ENCODE data around the gene PPFIBP2. TPM values are rescaled to one million over a fixed set of nuclear protein-coding genes. Genes with fewer than 3 reads are reported as not detected.

PPFIBP2 gene
- total and polyA plus RNA-seq, 4 donors = 14.1 to 35.6 (median 24.7) TPM

- intact Hi-C loops (cut with DNase I) = no loop called here
- Histone ChIP-seq H3K36me3 (ENCODE audit: control insufficient read depth in 1 of 2, insufficient read depth in 2 of 2, low read length in 1 of 2) (peaks cover 2 to 5% of the 10 kb centered on the region in 2 donors), H3K9me3 (ENCODE audit: control insufficient read depth, low read length) (no peaks in the 10 kb centered on the region), H3K27ac (ENCODE audit: low read depth in 1 of 2, low read length in 2 of 2) (no peak overlapping the region), H3K4me1 (ENCODE audit: control insufficient read depth in 1 of 2, insufficient read depth in 2 of 2, low read length in 2 of 2) (peaks cover 0 to 4% of the 10 kb centered on the region in 2 donors), H3K27me3 (ENCODE audit: control insufficient read depth in 1 of 2, insufficient read depth in 2 of 2, low read length in 1 of 2) (no peaks in the 10 kb centered on the region), H3K4me3 (ENCODE audit: low read length in 2 of 2) (no peak overlapping the region)
- 87 to 94% methylated on average over 1 of the region's 1 CpG for WGBS, 2 donors
- ATAC-seq (ENCODE audit: low FRiP score) = no peak
- no peak for DNase-seq
Measured at GRCh38 chr11:7492253-7492652, 21.5 kb upstream of the PPFIBP2 start.

GRCh38 chr11:7493670-7494069 lies 20.1 kb upstream of the PPFIBP2 start:
- Histone ChIP-seq H3K4me3 (ENCODE audit: low read length in 2 of 2) (no peak overlapping the region), H3K36me3 (ENCODE audit: control insufficient read depth in 1 of 2, insufficient read depth in 2 of 2, low read length in 1 of 2) (peaks cover 1 to 3% of the 10 kb centered on the region in 2 donors), H3K4me1 (ENCODE audit: control insufficient read depth in 1 of 2, insufficient read depth in 2 of 2, low read length in 2 of 2) (no peaks in the 10 kb centered on the region)

GRCh38 chr11:7494086-7494745 lies 19.6 kb upstream of the PPFIBP2 start:
- DNase-seq (no peak), ATAC-seq (ENCODE audit: low FRiP score) (no peak)
- H3K27ac ChIP-seq (ENCODE audit: low read depth in 1 of 2, low read length in 2 of 2) = no peak overlapping the region
- H3K36me3 ChIP-seq (ENCODE audit: control insufficient read depth in 1 of 2, insufficient read depth in 2 of 2, low read length in 1 of 2) = peaks cover 0 to 4% of the 10 kb centered on the region in 2 donors
- intact Hi-C loops (cut with DNase I) = no loop called here
- H3K4me3 ChIP-seq (ENCODE audit: low read length in 2 of 2) = no peak overlapping the region
- H3K27me3 ChIP-seq (ENCODE audit: control insufficient read depth in 1 of 2, insufficient read depth in 2 of 2, low read length in 1 of 2) = no peaks in the 10 kb centered on the region
- 93 to 96% methylated on average over 5 of the region's 5 CpGs for WGBS, 2 donors
- no peaks in the 10 kb centered on the region for H3K9me3 ChIP-seq (ENCODE audit: control insufficient read depth, low read length)
- H3K4me1 ChIP-seq (ENCODE audit: control insufficient read depth in 1 of 2, insufficient read depth in 2 of 2, low read length in 2 of 2) = no peaks in the 10 kb centered on the region

More at GRCh38 chr11:7493670-7494069, 20.1 kb upstream of the PPFIBP2 start:
- H3K9me3 ChIP-seq (ENCODE audit: control insufficient read depth, low read length) = no peaks in the 10 kb centered on the region
- WGBS, 2 donors = 83 to 94% methylated on average over 2 of the region's 2 CpGs
- no peak overlapping the region for H3K27ac ChIP-seq (ENCODE audit: low read depth in 1 of 2, low read length in 2 of 2)
- H3K27me3 ChIP-seq (ENCODE audit: control insufficient read depth in 1 of 2, insufficient read depth in 2 of 2, low read length in 1 of 2) = no peaks in the 10 kb centered on the region
- ATAC-seq (ENCODE audit: low FRiP score) = no peak
- intact Hi-C loops (cut with DNase I) = no loop called here
- no peak for DNase-seq

- Histone ChIP-seq H3K36me3 (ENCODE audit: control insufficient read depth in 1 of 2, insufficient read depth in 2 of 2, low read length in 1 of 2) (peaks cover 0 to 4% of the 10 kb centered on the region in 2 donors), H3K27ac (ENCODE audit: low read depth in 1 of 2, low read length in 2 of 2) (no peak overlapping the region), H3K4me1 (ENCODE audit: control insufficient read depth in 1 of 2, insufficient read depth in 2 of 2, low read length in 2 of 2) (no peaks in the 10 kb centered on the region), H3K9me3 (ENCODE audit: control insufficient read depth, low read length) (no peaks in the 10 kb centered on the region), H3K4me3 (ENCODE audit: low read length in 2 of 2) (no peak overlapping the region), H3K27me3 (ENCODE audit: control insufficient read depth in 1 of 2, insufficient read depth in 2 of 2, low read length in 1 of 2) (no peaks in the 10 kb centered on the region)
- DNase-seq (peak in 1 of 2 donors; percentile 66), ATAC-seq (ENCODE audit: low FRiP score) (peak; percentile 11)
- 85 to 96% methylated on average over 4 of the region's 4 CpGs for WGBS, 2 donors
- intact Hi-C loops (cut with DNase I) = no loop called here
Measured at GRCh38 chr11:7495882-7496551, 17.8 kb upstream of the PPFIBP2 start.

DNA sequence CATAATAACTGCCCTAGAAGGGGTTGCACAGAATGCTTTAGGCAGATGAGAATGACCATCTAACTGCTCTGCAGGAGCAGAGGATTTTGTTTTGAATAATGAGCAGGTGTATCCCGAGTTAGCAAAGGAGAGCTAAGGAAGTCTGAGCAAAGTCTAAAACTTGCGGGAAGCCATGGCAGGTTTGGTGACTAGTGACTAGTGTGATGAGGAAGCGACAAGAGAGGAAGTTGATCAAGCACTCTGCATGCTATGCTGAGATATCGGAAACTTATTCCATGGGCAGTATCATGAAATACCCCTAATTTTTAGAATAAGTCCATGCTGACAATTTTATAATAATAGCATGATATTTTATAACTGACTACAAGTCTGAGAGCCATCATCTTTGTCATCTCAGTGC lies 15.6 kb upstream of the PPFIBP2 start:
- H3K4me3 ChIP-seq (ENCODE audit: low read length in 2 of 2) = no peak overlapping the region
- WGBS, 2 donors = 90% methylated on average over 4 of the region's 4 CpGs
- DNase-seq (no peak), ATAC-seq (ENCODE audit: low FRiP score) (no peak)
- H3K9me3 ChIP-seq (ENCODE audit: control insufficient read depth, low read length) = no peaks in the 10 kb centered on the region
- intact Hi-C loops (cut with DNase I) = no loop called here
- peaks cover 3 to 4% of the 10 kb centered on the region in 2 donors for H3K36me3 ChIP-seq (ENCODE audit: control insufficient read depth in 1 of 2, insufficient read depth in 2 of 2, low read length in 1 of 2)
- no peaks in the 10 kb centered on the region for H3K4me1 ChIP-seq (ENCODE audit: control insufficient read depth in 1 of 2, insufficient read depth in 2 of 2, low read length in 2 of 2)
- no peak overlapping the region for H3K27ac ChIP-seq (ENCODE audit: low read depth in 1 of 2, low read length in 2 of 2)
- no peaks in the 10 kb centered on the region for H3K27me3 ChIP-seq (ENCODE audit: control insufficient read depth in 1 of 2, insufficient read depth in 2 of 2, low read length in 1 of 2)

GRCh38 chr11:7499081-7499480 lies 14.7 kb upstream of the PPFIBP2 start:
- peaks cover 3 to 4% of the 10 kb centered on the region in 2 donors for H3K36me3 ChIP-seq (ENCODE audit: control insufficient read depth in 1 of 2, insufficient read depth in 2 of 2, low read length in 1 of 2)
- no peaks in the 10 kb centered on the region for H3K27me3 ChIP-seq (ENCODE audit: control insufficient read depth in 1 of 2, insufficient read depth in 2 of 2, low read length in 1 of 2)
- ATAC-seq (ENCODE audit: low FRiP score) (no peak), DNase-seq (no peak)
- H3K4me1 ChIP-seq (ENCODE audit: control insufficient read depth in 1 of 2, insufficient read depth in 2 of 2, low read length in 2 of 2) = no peaks in the 10 kb centered on the region
- WGBS, 2 donors = 99 to 100% methylated on average over 1 of the region's 1 CpG
- intact Hi-C loops (cut with DNase I) = no loop called here
- no peaks in the 10 kb centered on the region for H3K9me3 ChIP-seq (ENCODE audit: control insufficient read depth, low read length)
- H3K27ac ChIP-seq (ENCODE audit: low read depth in 1 of 2, low read length in 2 of 2) = no peak overlapping the region
- no peak overlapping the region for H3K4me3 ChIP-seq (ENCODE audit: low read length in 2 of 2)

DNA sequence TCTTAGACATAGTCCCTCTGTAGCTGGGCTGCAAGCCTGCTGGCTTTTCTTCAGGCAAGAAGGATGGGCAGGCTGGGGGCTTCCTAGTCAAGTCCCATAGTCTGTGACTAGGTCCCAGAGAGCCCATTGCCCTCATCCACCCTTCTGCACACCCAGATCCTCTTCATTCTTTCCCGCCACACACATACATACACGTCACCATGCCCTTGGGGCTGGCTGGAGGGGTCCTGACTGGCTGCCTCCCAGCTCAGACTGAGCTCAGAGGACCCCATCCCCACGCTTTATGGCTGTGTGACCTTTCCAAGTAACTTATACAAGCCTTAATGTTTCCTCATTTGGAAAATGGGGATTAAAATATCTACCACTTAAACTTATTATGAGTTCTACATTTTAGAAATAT lies 13.5 kb upstream of the PPFIBP2 start:
- H3K4me3 ChIP-seq (ENCODE audit: low read length in 2 of 2) = no peak overlapping the region
- H3K36me3 ChIP-seq (ENCODE audit: control insufficient read depth in 1 of 2, insufficient read depth in 2 of 2, low read length in 1 of 2) = peaks cover 3 to 8% of the 10 kb centered on the region in 2 donors
- no peaks in the 10 kb centered on the region for H3K9me3 ChIP-seq (ENCODE audit: control insufficient read depth, low read length)
- no peak for DNase-seq
- no peak overlapping the region for H3K27ac ChIP-seq (ENCODE audit: low read depth in 1 of 2, low read length in 2 of 2)
- no peaks in the 10 kb centered on the region for H3K27me3 ChIP-seq (ENCODE audit: control insufficient read depth in 1 of 2, insufficient read depth in 2 of 2, low read length in 1 of 2)
- WGBS, 2 donors = 91 to 97% methylated on average over 3 of the region's 3 CpGs
- no peaks in the 10 kb centered on the region for H3K4me1 ChIP-seq (ENCODE audit: control insufficient read depth in 1 of 2, insufficient read depth in 2 of 2, low read length in 2 of 2)
- intact Hi-C loops (cut with DNase I) = no loop called here
- ATAC-seq (ENCODE audit: low FRiP score) = no peak

DNA sequence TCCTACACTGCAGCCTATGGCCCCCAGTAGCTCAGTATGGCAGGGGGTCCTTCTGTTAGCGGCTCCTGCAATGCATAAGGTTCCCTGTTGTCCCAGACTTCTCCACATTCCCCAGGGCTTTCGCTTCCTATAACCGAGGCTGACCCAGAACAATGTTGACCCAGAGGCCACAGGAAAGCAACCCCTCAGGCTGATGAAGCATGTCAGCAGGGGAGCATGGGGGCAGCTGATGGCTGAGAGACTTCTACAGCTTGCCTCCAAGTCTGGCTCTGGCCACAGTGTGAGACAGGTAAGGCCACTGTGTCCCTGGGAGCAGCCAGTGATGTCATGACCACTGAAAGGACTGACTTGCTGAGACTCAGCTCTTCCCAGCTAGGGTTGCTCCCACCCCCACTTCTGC lies 12.5 kb upstream of the PPFIBP2 start:
- H3K9me3 ChIP-seq (ENCODE audit: control insufficient read depth, low read length) = no peaks in the 10 kb centered on the region
- H3K4me3 ChIP-seq (ENCODE audit: low read length in 2 of 2) = no peak overlapping the region
- WGBS, 2 donors = 68 to 72% methylated on average over 3 of the region's 3 CpGs
- intact Hi-C loops (cut with DNase I) = no loop called here
- H3K36me3 ChIP-seq (ENCODE audit: control insufficient read depth in 1 of 2, insufficient read depth in 2 of 2, low read length in 1 of 2) = peaks cover 3 to 8% of the 10 kb centered on the region in 2 donors
- H3K27ac ChIP-seq (ENCODE audit: low read depth in 1 of 2, low read length in 2 of 2) = no peak overlapping the region
- H3K4me1 ChIP-seq (ENCODE audit: control insufficient read depth in 1 of 2, insufficient read depth in 2 of 2, low read length in 2 of 2) = no peaks in the 10 kb centered on the region
- DNase-seq = no peak
- no peak for ATAC-seq (ENCODE audit: low FRiP score)
- no peaks in the 10 kb centered on the region for H3K27me3 ChIP-seq (ENCODE audit: control insufficient read depth in 1 of 2, insufficient read depth in 2 of 2, low read length in 1 of 2)

DNA sequence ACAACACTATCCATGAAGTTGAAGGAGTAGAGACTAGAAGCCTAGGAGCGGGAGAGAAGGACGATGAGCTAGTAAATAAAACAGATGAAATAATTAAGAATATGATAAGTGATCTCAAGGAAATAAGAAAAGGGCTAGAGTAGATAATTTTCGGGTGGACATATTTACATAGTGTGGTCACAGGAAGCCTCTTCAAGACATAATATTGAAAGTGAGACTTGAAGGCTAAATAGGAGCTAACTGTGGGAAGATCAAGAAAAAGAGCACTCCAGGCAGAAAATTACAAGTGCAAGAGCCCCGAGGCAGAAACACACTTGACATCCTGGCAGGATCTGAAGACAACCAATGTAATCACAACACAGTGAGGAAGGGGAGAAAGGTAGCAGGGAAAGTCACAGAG lies 11.9 kb upstream of the PPFIBP2 start:
- intact Hi-C loops (cut with DNase I) = no loop called here
- WGBS, 2 donors = 78 to 84% methylated on average over 4 of the region's 4 CpGs
- Histone ChIP-seq H3K9me3 (ENCODE audit: control insufficient read depth, low read length) (no peaks in the 10 kb centered on the region), H3K27me3 (ENCODE audit: control insufficient read depth in 1 of 2, insufficient read depth in 2 of 2, low read length in 1 of 2) (no peaks in the 10 kb centered on the region), H3K4me3 (ENCODE audit: low read length in 2 of 2) (no peak overlapping the region), H3K36me3 (ENCODE audit: control insufficient read depth in 1 of 2, insufficient read depth in 2 of 2, low read length in 1 of 2) (peaks cover 3 to 10% of the 10 kb centered on the region in 2 donors), H3K4me1 (ENCODE audit: control insufficient read depth in 1 of 2, insufficient read depth in 2 of 2, low read length in 2 of 2) (no peaks in the 10 kb centered on the region), H3K27ac (ENCODE audit: low read depth in 1 of 2, low read length in 2 of 2) (no peak overlapping the region)
- DNase-seq (no peak), ATAC-seq (ENCODE audit: low FRiP score) (no peak)

All from aorta (tissue), 5 donors.